Right kidney (tissue), 1 donor: ENCODE measurements around the gene PCED1B.
"Not testable (repeated sequence)": the region's sequence is repeated elsewhere in the genome, so short reads cannot be mapped to it uniquely, and the experiment has no call there.

ENCODE experiments used
- DNase-seq: peaks from one replicate; pipeline ENCODE4 v3.0.0-alpha.2; 2016

The PCED1B gene

DNA sequence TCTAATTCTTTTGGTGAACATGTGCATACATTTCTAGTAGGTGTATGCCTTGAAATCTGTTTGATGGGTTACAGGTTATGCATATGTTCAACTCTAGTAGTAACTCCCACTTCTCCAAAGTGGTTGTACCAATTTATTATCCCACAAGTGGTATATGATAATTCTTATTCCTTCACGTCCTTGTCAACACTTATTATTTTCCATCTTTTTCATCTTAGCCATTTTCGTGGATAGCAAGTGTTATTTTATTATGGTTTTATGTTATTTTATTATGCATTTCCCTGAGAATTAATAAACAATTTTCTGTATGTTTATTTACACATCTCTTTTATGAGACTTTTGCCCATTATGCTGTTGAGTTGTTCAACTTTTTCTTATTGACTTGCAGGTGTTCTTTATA lies 11.6 kb downstream of the PCED1B start:
- DNase-seq: no peak

- DNase-seq: no peak
These were observed 15.4 kb downstream of the PCED1B start for GRCh38 chr12:47094804-47095203.

- DNase-seq: no peak
These were observed 16.2 kb downstream of the PCED1B start for GRCh38 chr12:47095446-47096236.

DNA sequence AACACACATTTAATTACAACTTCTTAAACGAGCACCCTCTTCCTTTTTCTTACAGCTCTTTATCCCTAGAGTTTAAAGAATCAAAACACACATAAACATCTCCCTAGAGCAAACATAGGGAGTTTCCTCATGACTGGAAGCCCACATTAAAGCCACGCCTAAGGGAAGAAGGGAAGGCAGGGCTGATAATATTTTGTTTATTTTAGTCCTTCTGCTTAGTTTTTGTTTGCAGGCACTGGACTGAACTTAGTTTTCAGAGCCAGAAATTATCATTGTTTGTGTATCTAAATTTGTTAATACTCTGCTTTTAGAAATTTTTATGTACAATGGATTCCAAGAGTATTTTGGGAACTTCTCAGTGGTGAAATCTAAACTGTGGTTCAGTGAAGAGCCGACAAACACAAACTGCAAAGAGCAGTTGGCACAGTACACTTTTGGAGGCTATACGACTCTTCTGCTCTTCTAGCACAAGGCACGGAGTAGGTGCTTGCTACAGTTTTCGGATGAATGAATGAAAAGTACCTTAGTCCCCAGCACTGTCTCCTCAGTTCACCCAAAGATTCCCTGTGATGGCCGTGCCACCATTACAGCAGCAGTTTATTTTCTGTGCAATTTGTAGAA lies 18.0 kb downstream of the PCED1B start:
- DNase-seq: no peak

- DNase-seq: no peak
These were observed 18.7 kb downstream of the PCED1B start for GRCh38 chr12:47098099-47098498.

GRCh38 chr12:47099610-47100009 lies 20.2 kb downstream of the PCED1B start:
- no peak for DNase-seq

- DNase-seq: no peak
These were observed 20.7 kb downstream of the PCED1B start for GRCh38 chr12:47100160-47100559.

- no peak for DNase-seq
These were observed 23.0 kb downstream of the PCED1B start for GRCh38 chr12:47102406-47102805.

DNA sequence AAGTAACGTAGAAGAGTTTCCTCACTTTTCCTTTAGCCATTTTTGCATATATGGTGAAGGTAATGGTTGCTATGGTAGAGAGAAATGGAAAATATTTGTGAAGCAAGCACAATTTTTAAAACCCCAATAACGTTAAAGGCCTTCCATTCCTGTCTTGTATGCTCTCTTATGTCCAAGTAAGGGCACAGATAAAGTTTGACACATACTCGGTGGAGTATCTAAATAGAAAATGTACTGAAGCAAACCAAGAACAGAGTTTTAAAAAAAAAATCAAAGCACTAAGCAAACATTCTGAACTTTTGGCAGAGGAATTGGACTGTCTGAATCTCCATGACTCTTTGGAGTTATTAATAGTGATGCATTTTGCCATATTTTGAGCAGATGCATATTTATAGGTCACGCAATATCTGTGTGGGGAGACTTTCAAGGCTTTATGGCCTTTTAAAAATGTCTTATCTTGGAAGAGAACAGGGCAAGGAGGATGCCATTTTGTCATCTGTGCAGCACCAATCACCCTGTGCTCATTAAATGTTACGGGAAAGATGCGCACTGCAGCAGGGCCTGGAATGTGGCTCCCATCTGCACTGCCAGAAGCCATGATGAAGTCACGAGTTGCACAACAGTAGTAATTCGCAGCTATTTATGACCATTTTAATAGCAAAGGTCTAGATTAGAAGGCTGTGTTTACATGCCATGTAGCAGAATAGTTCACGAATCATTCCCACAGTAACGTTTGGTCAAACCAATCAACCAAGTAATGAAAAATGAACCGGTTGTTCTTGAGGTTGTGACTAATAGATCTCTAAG lies 23.6 kb downstream of the PCED1B start:
- DNase-seq: no peak

DNA sequence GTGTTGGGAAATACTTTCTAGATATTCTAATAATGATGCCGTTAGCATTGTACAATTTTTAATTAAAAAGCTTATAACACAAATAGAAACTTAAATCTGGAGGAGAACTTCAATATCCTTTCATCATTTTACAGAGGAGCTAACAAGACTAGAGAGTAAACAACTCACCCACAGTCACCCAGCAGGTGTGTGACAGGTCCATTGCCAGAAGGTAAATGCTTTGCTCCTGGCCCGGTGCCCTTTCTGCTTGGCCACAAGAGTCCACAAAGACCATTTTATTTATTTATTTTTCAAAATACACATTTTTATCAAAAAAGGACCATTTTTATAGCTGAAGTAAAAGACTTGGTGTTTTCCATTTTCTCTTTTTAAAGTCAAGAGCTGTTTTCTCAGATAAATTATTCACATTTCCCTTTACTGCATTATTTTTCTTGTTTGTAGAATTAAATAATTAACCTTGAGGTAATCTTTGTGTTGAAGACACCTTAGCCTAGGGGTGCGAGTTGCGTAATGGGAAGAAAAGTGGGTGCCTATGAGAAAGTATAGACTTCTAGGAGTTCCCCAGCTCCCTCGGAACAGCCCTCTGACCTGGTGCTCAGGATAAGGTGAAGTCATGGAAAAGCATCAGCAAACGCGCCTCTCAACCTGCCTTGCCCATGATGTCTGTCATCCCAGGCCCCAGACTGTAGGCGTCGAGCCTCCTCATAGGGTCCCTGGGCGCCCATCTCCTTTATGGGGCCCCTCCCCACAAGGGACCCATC lies 26.7 kb downstream of the PCED1B start:
- no peak for DNase-seq

- no peak for DNase-seq
These were observed 28.0 kb downstream of the PCED1B start for GRCh38 chr12:47107446-47107845.

- no peak for DNase-seq
These were observed 28.5 kb downstream of the PCED1B start for GRCh38 chr12:47107926-47108325.

GRCh38 chr12:47110011-47110541 lies 30.7 kb downstream of the PCED1B start:
- DNase-seq: no peak

GRCh38 chr12:47110718-47111391 lies 31.4 kb downstream of the PCED1B start:
- DNase-seq: no peak

DNA sequence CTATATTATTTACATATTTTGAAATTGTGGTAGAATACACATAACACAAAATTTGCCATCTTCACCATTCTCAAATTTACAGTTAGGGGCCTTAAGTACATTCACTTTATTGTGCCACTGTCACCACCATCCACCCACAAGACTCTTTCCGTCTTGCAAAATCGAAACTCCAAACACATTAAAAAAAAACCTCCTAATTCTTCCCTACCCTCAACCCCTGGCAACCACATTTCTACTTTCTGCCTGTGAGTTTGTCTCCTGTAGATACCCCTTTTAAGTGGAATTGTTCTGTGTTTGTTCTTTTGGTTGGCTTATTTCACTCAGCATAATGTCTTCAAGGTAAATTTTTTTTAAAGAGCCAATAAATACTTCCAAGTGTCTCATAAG lies 32.0 kb downstream of the PCED1B start:
- DNase-seq: no peak

- DNase-seq: no peak
These were observed 32.4 kb downstream of the PCED1B start for GRCh38 chr12:47111854-47112253.

DNA sequence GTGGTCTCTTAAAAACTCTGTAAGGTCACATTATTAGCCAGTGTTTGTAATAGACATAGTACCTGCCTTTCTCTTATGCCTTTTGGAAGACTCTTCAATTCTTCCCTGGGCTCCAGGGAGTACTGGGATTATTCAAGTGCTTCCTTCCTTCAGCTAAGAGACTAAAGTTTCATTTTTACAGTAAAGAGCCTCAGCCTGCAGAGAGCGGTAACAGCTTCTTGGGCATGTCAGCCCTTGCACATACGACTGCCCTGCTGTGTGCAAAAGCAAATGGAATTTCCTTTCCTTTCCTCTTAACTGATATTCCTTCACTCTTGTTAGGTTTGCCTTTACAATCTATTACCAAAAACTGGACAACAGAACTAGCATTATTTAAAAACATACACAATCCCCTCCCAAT lies 33.3 kb downstream of the PCED1B start:
- no peak for DNase-seq

GRCh38 chr12:47114481-47114892 lies 35.1 kb downstream of the PCED1B start:
- no peak for DNase-seq

DNA sequence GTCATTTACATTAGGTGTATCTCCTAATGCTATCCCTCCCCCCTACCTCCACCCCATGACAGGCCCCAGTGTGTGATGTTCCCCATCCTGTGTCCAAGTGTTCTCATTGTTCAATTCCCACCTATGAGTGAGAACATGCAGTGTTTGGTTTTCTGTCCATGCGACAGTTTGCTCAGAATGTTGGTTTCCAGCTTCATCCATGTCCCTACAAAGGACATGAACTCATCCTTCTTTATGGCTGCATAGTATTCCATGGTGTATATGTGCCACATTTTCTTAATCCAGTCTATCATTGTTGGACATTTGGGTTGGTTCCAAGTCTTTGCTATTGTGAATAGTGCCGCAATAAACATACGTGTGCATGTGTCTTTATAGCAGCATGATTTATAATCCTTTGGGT lies 37.9 kb downstream of the PCED1B start:
- not testable (repeated sequence) for DNase-seq

- no peak for DNase-seq
These were observed 41.3 kb downstream of the PCED1B start for GRCh38 chr12:47120736-47121135.

DNA sequence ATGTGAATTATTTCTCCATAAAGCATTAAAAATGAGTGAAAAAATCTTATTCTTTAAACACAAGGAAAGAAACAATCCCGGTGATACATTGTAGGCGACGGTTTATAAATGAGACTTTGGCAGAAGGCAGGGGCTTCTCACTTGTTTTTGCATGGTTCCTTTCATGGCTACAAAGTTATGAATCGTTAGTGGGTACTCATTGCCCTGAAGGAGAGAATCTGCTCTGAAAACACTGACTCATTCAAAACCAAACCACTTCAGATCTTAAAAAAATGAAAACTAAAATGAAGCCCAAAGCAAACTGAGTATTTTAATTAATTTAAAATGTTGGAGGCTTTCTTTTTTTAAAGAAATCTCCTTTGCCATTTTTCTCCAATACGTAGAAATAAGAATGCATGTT lies 41.7 kb downstream of the PCED1B start:
- DNase-seq: no peak

GRCh38 chr12:47122602-47123001 lies 43.2 kb downstream of the PCED1B start:
- DNase-seq: no peak
